GM11168 (cell line): ENCODE data around the gene RAD51B.

Source experiments
- in situ Hi-C: fragments of 300-500 bp; cut with MboI; formaldehyde crosslinking; loops from one replicate; pipeline ENCODE4 v1.12.0; 2022; ENCODE audit warnings: low sequenced_read_pairs; ENCODE audit not compliant: unreplicated experiment

RAD51B gene

GRCh38 chr14:67886191-67886590 lies 66.6 kb downstream of the RAD51B start:
- in situ Hi-C loops = loop anchor here (10.0 kb wide), 1 partner anchor 809 kb away; no protein-coding TSS in a partner anchor

GRCh38 chr14:67887478-67887877 lies 67.9 kb downstream of the RAD51B start:
- in situ Hi-C loops = loop anchor here (10.0 kb wide), 1 partner anchor 807 kb away; no protein-coding TSS in a partner anchor

- in situ Hi-C loops = loop anchor here (10.0 kb wide), 1 partner anchor 805 kb away; no protein-coding TSS in a partner anchor
Measured at GRCh38 chr14:67889455-67889854, 69.9 kb downstream of the RAD51B start.

DNA sequence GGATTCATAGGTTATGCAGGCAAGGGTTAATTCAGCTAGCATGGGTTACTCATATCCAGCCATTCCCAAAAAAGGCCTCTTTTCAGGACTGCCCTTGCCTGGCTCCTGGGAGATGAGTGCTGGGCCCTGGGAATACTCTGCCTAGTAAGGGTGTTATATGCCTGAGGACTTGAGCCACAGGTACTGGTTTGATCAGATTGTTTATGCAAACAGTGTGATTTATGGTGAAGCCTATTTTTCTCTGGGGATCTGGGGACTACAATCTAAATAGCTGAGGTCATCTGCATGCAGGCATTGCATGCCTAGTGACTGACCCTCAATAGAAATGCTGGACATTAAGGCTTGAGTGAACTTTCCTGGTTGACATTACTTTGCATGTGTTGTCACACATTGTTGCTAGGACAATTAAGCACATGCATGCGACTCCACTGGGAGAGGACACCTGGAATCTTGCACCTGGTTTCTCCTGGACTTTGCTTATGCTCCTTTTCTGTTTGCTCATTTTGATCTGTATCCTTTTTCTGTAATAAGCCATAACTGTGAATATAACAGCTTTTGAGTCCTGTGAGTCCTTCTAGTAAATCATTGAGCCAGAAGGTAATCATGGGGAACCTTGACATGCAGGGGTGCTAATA lies 73.0 kb downstream of the RAD51B start:
- in situ Hi-C loops = no loop called here

GRCh38 chr14:67900231-67900630 lies 80.7 kb downstream of the RAD51B start:
- in situ Hi-C loops = no loop called here

- in situ Hi-C loops = no loop called here
Measured at GRCh38 chr14:67908052-67908754, 88.6 kb downstream of the RAD51B start.

DNA sequence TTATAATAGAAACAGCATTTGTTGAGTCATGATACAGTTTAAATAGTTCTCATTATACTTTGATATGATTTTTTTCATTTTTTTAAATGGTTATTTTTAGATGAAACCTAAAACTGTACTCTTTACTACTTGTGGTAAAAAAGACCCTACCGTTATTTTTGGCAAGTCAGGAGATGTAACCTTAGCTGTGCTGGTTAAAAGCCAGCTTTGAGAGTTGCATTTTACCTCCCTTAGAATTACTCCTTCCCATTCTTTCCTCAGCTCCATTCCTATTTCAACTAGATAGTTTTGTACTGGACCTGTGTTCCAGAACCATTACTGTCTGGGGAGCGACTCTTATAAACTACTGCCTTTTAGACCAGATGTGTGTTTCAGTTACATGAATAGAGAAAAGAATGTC lies 92.0 kb downstream of the RAD51B start:
- in situ Hi-C loops = no loop called here

DNA sequence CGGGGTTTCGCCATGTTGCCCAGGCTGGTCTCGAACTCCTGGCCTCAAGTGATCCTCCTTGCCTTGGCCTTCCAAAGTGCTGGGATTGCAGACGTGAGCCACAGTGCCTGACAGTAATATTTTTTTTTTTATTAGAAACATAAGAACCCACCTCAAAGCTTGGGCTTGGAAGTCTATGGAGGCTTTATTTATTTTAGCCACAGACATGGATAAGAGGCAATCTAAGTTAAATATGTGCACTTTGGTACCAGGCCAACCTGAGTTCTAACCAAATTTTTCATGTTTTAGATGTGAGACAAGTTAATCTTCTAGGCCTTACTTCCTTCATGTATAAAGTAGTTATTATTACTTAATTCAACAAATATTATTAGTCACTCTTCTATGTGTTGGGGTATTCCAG lies 96.9 kb downstream of the RAD51B start:
- in situ Hi-C loops = no loop called here

DNA sequence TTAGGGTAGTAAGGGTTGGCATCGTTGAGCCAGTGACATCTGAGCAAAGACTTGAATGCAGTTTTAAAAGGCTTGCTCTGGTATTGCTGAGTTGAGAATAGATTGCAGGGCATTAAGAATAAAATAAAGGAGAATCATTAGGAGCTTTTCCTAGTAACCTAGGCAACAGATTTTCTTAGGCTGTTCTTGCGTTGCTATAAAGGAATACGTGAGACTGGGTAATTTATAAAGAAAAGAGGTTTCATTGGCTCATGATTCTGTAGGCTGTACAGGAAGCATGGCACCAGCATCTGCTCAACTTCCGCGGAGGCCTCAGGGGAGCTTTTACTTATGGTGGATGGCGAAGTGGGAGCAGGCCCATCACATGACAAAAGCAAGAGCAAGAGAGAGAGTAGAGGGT lies 97.4 kb downstream of the RAD51B start:
- in situ Hi-C loops = no loop called here

GRCh38 chr14:67918838-67919237 lies 99.3 kb downstream of the RAD51B start:
- in situ Hi-C loops = no loop called here

- in situ Hi-C loops = no loop called here
Measured at GRCh38 chr14:67919259-67920032, 99.9 kb downstream of the RAD51B start.

DNA sequence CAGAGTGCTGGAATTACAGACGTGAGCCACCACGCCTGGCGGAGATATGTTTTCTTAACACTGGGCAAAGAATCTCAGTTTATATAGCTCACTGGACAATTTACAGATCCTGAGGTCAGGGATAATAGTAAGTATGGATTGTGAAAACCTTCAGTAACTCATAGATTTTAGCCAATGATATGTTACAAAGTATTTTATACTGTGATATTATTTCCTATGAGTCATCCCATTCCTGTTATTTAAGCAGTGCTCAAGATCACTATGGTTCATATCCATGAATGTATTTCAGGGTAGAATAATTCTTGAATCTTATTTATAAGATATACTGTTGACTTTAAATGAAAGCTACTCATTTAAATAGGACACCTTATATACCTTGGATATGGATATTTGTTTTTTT lies 107.2 kb downstream of the RAD51B start:
- in situ Hi-C loops = no loop called here

GRCh38 chr14:67927244-67927643 lies 107.7 kb downstream of the RAD51B start:
- in situ Hi-C loops = no loop called here

- in situ Hi-C loops = no loop called here
Measured at GRCh38 chr14:67928375-67928774, 108.8 kb downstream of the RAD51B start.

DNA sequence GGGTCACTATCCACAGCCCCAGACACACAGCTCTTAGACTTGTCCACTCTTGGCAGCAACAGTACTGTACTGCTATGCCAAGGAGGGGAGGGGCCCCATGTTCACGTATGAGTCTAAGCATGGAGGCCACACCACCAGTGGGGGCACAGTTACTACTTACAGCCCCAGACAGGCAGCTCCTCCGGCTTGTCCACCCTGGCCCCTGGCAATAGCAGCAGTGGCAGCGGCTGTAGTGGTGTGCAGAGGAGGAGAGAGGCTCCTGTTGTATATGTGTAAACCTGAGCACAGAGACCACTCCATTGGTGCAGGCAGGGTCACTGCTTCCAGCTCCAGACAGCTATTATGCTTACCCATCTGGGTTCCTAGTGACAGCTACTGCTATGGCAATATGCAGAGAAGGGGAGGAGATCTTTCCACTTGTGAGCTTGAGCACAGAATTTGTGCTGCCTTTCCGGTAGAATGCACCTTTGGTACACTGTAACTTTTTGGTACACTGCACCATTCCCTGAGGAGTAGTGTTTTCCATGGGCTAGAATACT lies 113.2 kb downstream of the RAD51B start:
- in situ Hi-C loops = loop anchor here (10.0 kb wide), 1 partner anchor 892 kb away; no protein-coding TSS in a partner anchor

GRCh38 chr14:67933266-67933665 lies 113.7 kb downstream of the RAD51B start:
- in situ Hi-C loops = loop anchor here (10.0 kb wide), 1 partner anchor 892 kb away; no protein-coding TSS in a partner anchor

- in situ Hi-C loops = loop anchor here (10.0 kb wide), 1 partner anchor 891 kb away; no protein-coding TSS in a partner anchor
Measured at GRCh38 chr14:67934087-67934486, 114.5 kb downstream of the RAD51B start.

DNA sequence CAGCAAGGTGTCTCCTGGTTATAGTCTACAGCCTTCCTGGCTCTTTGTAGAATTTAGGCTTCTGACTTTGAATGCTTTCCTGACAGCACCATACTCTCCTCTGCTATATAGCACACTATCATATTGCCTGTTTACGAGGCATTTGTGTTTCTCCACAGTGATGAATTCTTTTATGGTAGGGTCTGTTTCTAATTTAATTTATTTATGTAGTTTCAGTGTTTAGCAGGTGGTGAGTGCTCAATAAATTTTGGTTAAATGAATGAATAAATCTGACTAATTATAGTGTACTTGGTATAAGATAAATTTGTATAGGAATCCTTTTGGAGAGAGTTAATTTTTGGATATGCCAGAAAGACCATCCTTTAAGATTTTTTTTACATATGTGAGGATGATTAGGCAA lies 115.3 kb downstream of the RAD51B start:
- in situ Hi-C loops = loop anchor here (10.0 kb wide), 1 partner anchor 890 kb away; no protein-coding TSS in a partner anchor

- in situ Hi-C loops = loop anchor here (10.0 kb wide), 1 partner anchor 889 kb away; no protein-coding TSS in a partner anchor
Measured at GRCh38 chr14:67935371-67935770, 115.8 kb downstream of the RAD51B start.

- in situ Hi-C loops = loop anchor here (10.0 kb wide), 1 partner anchor 887 kb away; no protein-coding TSS in a partner anchor
Measured at GRCh38 chr14:67938071-67938470, 118.5 kb downstream of the RAD51B start.
